GM13977 (cell line): Measurements from ENCODE around the gene PIH1D1.

Experiments used
- DNase-seq: peaks from one replicate; pipeline ENCODE4 v3.0.0; 2012; ENCODE audit warnings: low spot score
- CTCF ChIP-seq: IDR thresholded peaks from 2 replicates; pipeline ENCODE4 v1.5.1; 2012; ENCODE audit warnings: mild to moderate bottlenecking, control low read depth; ENCODE audit not compliant: insufficient read depth; ENCODE audit errors: extremely low read depth, missing control alignments
- in situ Hi-C: fragments of 300-500 bp; cut with MboI; formaldehyde crosslinking; loops from one replicate; pipeline ENCODE4 v1.12.0; 2022; ENCODE audit warnings: low sequenced_read_pairs, low pct_unique_long_range_greater_than_20kb, mixed read lengths, inconsistent platforms; ENCODE audit not compliant: unreplicated experiment

Gene PIH1D1

GRCh38 chr19:49451430-49452181 lies at the start of gene PIH1D1:
Gene PIH1D1 (minus strand): TSS chr19:49451814. CDS start chr19:49451574, 240 bp downstream.
- in situ Hi-C loops: no loop called here
- no peak for TF ChIP-seq CTCF
- DNase-seq: peak; percentile 94

GRCh38 chr19:49499030-49499670 lies 47.5 kb upstream of the PIH1D1 start:
- in situ Hi-C loops: no loop called here

GRCh38 chr19:49498475-49498874 lies 46.9 kb upstream of the PIH1D1 start:
- no peak for TF ChIP-seq CTCF
- in situ Hi-C loops: no loop called here
- DNase-seq: no peak

More at GRCh38 chr19:49499030-49499670, 47.5 kb upstream of the PIH1D1 start:
- no peak for DNase-seq
- TF ChIP-seq CTCF: no peak

- no peak for TF ChIP-seq CTCF
- in situ Hi-C loops: no loop called here
- DNase-seq: no peak
These were observed 46.1 kb upstream of the PIH1D1 start for GRCh38 chr19:49497789-49498103.

- in situ Hi-C loops: no loop called here
- TF ChIP-seq CTCF: no peak
- DNase-seq: peak; percentile 69
These were observed 45.6 kb upstream of the PIH1D1 start for GRCh38 chr19:49497047-49497788.

GRCh38 chr19:49496574-49497008 lies 45.0 kb upstream of the PIH1D1 start:
- in situ Hi-C loops: no loop called here
- TF ChIP-seq CTCF: no peak
- no peak for DNase-seq
